HepG2 (cell line): ENCODE data around the gene RPS17. TPM values are rescaled to one million over a fixed set of nuclear protein-coding genes. Genes with fewer than 3 reads are reported as not detected.

ENCODE experiments used
- ATAC-seq: fragments of 200-7000 bp; cut with Tn5 transposase; 3 replicates; pipeline ENCODE4 v1.9.1; 2020; ENCODE audit warnings: mild to moderate bottlenecking, moderate library complexity
- BruUV-seq: library from RNA; stranded (reverse); fragments of 400-500 nt; replicated peaks from 2 replicates; lab custom pipeline; 2021; lab: Mats Ljungman, UMichigan
- CTCF ChIA-PET: fragments of 300-600 bp; formaldehyde crosslinking; extraction: SDS; loops from one replicate; lab custom pipeline; 2021; ENCODE audit warnings: low total read pairs, inconsistent platforms, low intra/inter-chr PET ratio; lab: Yijun Ruan, JAX
- POLR2A ChIA-PET: fragments of 350-600 bp; sonication (Branson Sonifier 250); formaldehyde crosslinking; loops from one replicate; lab custom pipeline; 2020; ENCODE audit warnings: antibody characterized with exemption, inconsistent platforms; lab: Yijun Ruan, JAX
- DNase-seq: peaks from one replicate; pipeline ENCODE4 v3.0.0-alpha.2; 2015; ENCODE audit warnings: low spot score
- FAIRE-seq: peaks from 3 replicates; lab custom pipeline; 2011; peaks lifted over from hg19 to GRCh38; lab: Jason Lieb, UNC
- H2AFZ ChIP-seq: one replicate; pipeline ENCODE4 v1.6.1; 2011; ENCODE audit warnings: low read length, inconsistent platforms
- H3K27ac ChIP-seq: fragments of 300-600 bp; 3 replicates; pipeline ENCODE4 v1.8.0; 2011; ENCODE audit warnings: mixed run types, mild to moderate bottlenecking, mixed read lengths, low read length, inconsistent platforms; ENCODE audit not compliant: insufficient read depth; ENCODE audit errors: extremely low read length
- H3K27me3 ChIP-seq, 2 experiments: fragments of 200-600 bp in 1 of 2; 2 replicates in 1 of 2; 3 replicates in 1 of 2; pipeline versions ENCODE4 v1.6.0 to v1.8.0; 2011; ENCODE audit warnings: low read length in 2 of 2, mild to moderate bottlenecking in 2 of 2, moderate library complexity in 2 of 2, inconsistent platforms in 1 of 2; ENCODE audit not compliant: insufficient read depth in 2 of 2, control insufficient read depth in 1 of 2
- H3K36me3 ChIP-seq, 2 experiments: fragments of 200-600 bp in 1 of 2; replicated peaks in 1 of 2; 2 replicates in 1 of 2; 3 replicates in 1 of 2; pipeline versions ENCODE4 v1.5.1 to v1.8.0; 2011; ENCODE audit warnings: low read length in 2 of 2, inconsistent platforms in 1 of 2; ENCODE audit not compliant: insufficient read depth in 2 of 2, control insufficient read depth in 1 of 2
- H3K4me1 ChIP-seq: 2 replicates; pipeline ENCODE4 v1.5.1; 2012; ENCODE audit warnings: low read length, inconsistent platforms; ENCODE audit not compliant: insufficient read depth
- H3K4me2 ChIP-seq: 2 replicates; pipeline ENCODE4 v1.6.0; 2011; ENCODE audit warnings: low read depth, low read length, inconsistent platforms
- H3K4me3 ChIP-seq, 3 experiments: fragments of 200-600 bp in 1 of 3; sonication (generic), shearing (Covaris generic) in 1 of 3; replicated peaks in 1 of 3; 2 replicates each; pipeline ENCODE4 v1.5.1; 2011 to 2016; ENCODE audit warnings: low read length in 3 of 3, inconsistent platforms in 2 of 3, low read depth in 2 of 3, mild to moderate bottlenecking in 2 of 3, control low read depth in 1 of 3, mixed read lengths in 1 of 3; ENCODE audit not compliant: insufficient read depth in 1 of 3
- H3K79me2 ChIP-seq: one replicate; pipeline ENCODE4 v1.6.1; 2011; ENCODE audit warnings: low read length, inconsistent platforms; ENCODE audit not compliant: insufficient read depth
- H3K9ac ChIP-seq: 2 replicates; pipeline ENCODE4 v1.6.0; 2011; ENCODE audit warnings: mild to moderate bottlenecking, low read depth, low read length, inconsistent platforms; ENCODE audit not compliant: insufficient read depth
- H3K9me3 ChIP-seq: 2 replicates; pipeline ENCODE4 v1.5.1; 2012; ENCODE audit warnings: mild to moderate bottlenecking, low read length
- H4K20me1 ChIP-seq: 2 replicates; pipeline ENCODE4 v1.6.0; 2011; ENCODE audit warnings: inconsistent platforms, mild to moderate bottlenecking, low read length, moderate library complexity; ENCODE audit not compliant: insufficient read depth
- ATAD3A ChIP-seq: sonication (generic); formaldehyde crosslinking; IDR thresholded peaks from 2 replicates; pipeline ENCODE4 v1.4.0; 2020; ENCODE audit warnings: missing genetic modification reagents
- CEBPZ ChIP-seq: IDR thresholded peaks from 2 replicates; pipeline ENCODE4 v1.6.1; 2012; ENCODE audit warnings: low read length, improper control_type of control experiment
- KAT8 ChIP-seq: IDR thresholded peaks from 2 replicates; pipeline ENCODE4 v1.6.1; 2016; ENCODE audit warnings: missing genetic modification reagents, missing compliant biosample characterization
- MTF2 ChIP-seq: sonication (generic); formaldehyde crosslinking; IDR thresholded peaks from 2 replicates; pipeline ENCODE4 v1.5.0; 2020; ENCODE audit warnings: missing genetic modification reagents, borderline replicate concordance
- MXD4 ChIP-seq: IDR thresholded peaks from 2 replicates; pipeline ENCODE4 v1.6.1; 2016; ENCODE audit warnings: mild to moderate bottlenecking, missing biosample characterization, missing genetic modification reagents
- NRL ChIP-seq: sonication (generic); formaldehyde crosslinking; IDR thresholded peaks from 2 replicates; pipeline ENCODE4 v1.5.0; 2020; ENCODE audit warnings: missing genetic modification reagents, mild to moderate bottlenecking, moderate library complexity, borderline replicate concordance
- PHF20 ChIP-seq: sonication (generic); formaldehyde crosslinking; IDR thresholded peaks from 2 replicates; pipeline ENCODE4 v1.5.0; 2020; ENCODE audit warnings: mild to moderate bottlenecking, missing genetic modification reagents
- ZNF143 ChIP-seq: sonication (generic); formaldehyde crosslinking; IDR thresholded peaks from 2 replicates; pipeline ENCODE4 v1.4.0; 2020; ENCODE audit warnings: missing genetic modification reagents
- ZNF232 ChIP-seq: sonication (generic); formaldehyde crosslinking; IDR thresholded peaks from 2 replicates; pipeline ENCODE4 v1.4.0; 2020; ENCODE audit warnings: missing genetic modification reagents, borderline replicate concordance
- ZNF460 ChIP-seq: sonication (generic); formaldehyde crosslinking; IDR thresholded peaks from 2 replicates; pipeline ENCODE4 v1.5.1; 2020; ENCODE audit warnings: missing genetic modification reagents, mild to moderate bottlenecking, borderline replicate concordance
- WGBS: methylation state at CpG from one replicate; pipeline ENCODE4 v1.1.6; 2017; ENCODE audit warnings: low lambda C conversion rate; 5-methylcytosine and 5-hydroxymethylcytosine counted together
- in situ Hi-C: cut with HindIII; loops from 2 replicates; pipeline ENCODE4 v1.10.0; 2017; ENCODE audit warnings: low pct_unique_long_range_greater_than_20kb; ENCODE audit not compliant: extremely low pct_ligation_motif_present
- intact Hi-C: fragments of 100-400 bp; cut with micrococcal nuclease; formaldehyde crosslinking; loops from one replicate; pipeline ENCODE4 v1.10.0; 2022; ENCODE audit not compliant: unreplicated experiment
- polyA plus RNA-seq, 8 experiments: library from polyadenylated mRNA; depleted of rRNA in 3 of 8; stranded (reverse) in 7 of 8; unstranded in 1 of 8; fragments of >200 nt; fragmentation: Illumina TruSeq in 4 of 8; extraction: Trizol in 4 of 8; gene quantifications; 2 replicates each; pipeline versions ENCODE4 v1.2.1 to v1.2.3, GENCODE V29; 2011 to 2016; ENCODE audit warnings: low read depth in 4 of 8, missing spikeins in 1 of 8, mixed read lengths in 1 of 8; ENCODE audit not compliant: insufficient read depth in 1 of 8
- total RNA-seq, 5 experiments: library from RNA; depleted of rRNA; stranded (reverse); fragments of >200 nt; fragmentation: Illumina TruSeq; extraction: Trizol; gene quantifications; 2 replicates each; pipeline ENCODE4 v1.2.3, GENCODE V29; 2016; ENCODE audit warnings: low read depth in 1 of 5

The RPS17 gene
- total and polyA plus RNA-seq, 2 of the 13 experiments (the other 11 are each of a cell fraction or from before 2014, with no cell fraction given): 2,570 to 5,021 TPM

- no TSS peak for BruUV-seq
- no peak for TF ChIP-seq MXD4
- TF ChIP-seq ZNF460 (CRISPR knock-in tag): no peak
- TF ChIP-seq PHF20 (CRISPR knock-in tag): no peak
- TF ChIP-seq ZNF143 (CRISPR knock-in tag): no peak
- TF ChIP-seq NRL (CRISPR knock-in tag): no peak
- no peak for TF ChIP-seq KAT8 (CRISPR knock-in tag)
- no peak for TF ChIP-seq ATAD3A (CRISPR knock-in tag)
- TF ChIP-seq ZNF232 (CRISPR knock-in tag): no peak
- no peak for TF ChIP-seq MTF2 (CRISPR knock-in tag)
- TF ChIP-seq CEBPZ: no peak
- in situ Hi-C loops (no loop called here), intact Hi-C loops (no loop called here)
- Histone ChIP-seq H3K27me3 (no peaks in the 10 kb centered on the region), H3K9me3 (no peaks in the 10 kb centered on the region), H2AFZ (no peak overlapping the region), H3K36me3 (peaks cover 17 to 37% of the 10 kb centered on the region in 2 experiments), H3K27ac (no peak overlapping the region), H3K4me2 (no peak overlapping the region), H3K4me3 (no peak overlapping the region), H3K9ac (no peak overlapping the region), H3K4me1 (peaks cover 25% of the 10 kb centered on the region), H4K20me1 (peaks cover 26% of the 10 kb centered on the region), H3K79me2 (peaks cover 4% of the 10 kb centered on the region)
- ChIA-PET POLR2A (no interaction called here), CTCF (no interaction called here)
- no peak for DNase-seq
- WGBS: 90% methylated on average over 6 of the region's 15 CpGs
- ATAC-seq: peak; percentile 19
- FAIRE-seq: no peak
Observed at GRCh38 chr15:82532991-82533481, 7.2 kb downstream of the RPS17 start.
